Measurements from ENCODE around the gene REXO2.

DNA sequence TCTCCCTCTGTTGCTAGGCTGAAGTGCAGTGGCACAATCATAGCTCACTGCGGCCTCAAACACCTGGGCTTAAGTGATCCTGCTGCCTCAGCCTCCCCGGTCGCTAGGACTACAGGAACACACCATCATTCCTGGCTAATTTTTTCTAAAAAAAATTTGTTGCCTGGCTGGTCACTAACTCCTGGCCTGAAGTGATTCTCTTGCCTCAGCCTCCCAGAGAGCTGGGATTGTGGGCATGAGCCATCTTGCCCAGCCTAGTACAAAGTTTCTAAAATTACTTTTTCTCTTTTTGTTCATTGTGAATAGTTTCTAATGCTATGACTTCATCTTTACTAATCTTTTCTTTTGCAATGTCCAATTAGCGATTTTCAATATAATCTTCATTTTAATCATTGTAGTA is 26.3 kb upstream of the REXO2 start:
- TF ChIP-seq POLR2AphosphoS5 (IDR thresholded peaks at IDR 0.05; ENCODE audit: borderline replicate concordance, low read depth, low read length), result no peak
- no peak for TF ChIP-seq EZH2 (IDR thresholded peaks at IDR 0.05)

Measured in SK-N-MC (cell line).